HG03135 (cell line): ENCODE results near the gene SYNJ2BP.

ENCODE experiments used
- ATAC-seq: cut with Tn5 transposase; IDR thresholded peaks from one replicate; pipeline ENCODE4 v1.9.1; 2021; ENCODE audit warnings: mild to moderate bottlenecking, moderate library complexity; ENCODE audit not compliant: unreplicated experiment

The SYNJ2BP gene

DNA sequence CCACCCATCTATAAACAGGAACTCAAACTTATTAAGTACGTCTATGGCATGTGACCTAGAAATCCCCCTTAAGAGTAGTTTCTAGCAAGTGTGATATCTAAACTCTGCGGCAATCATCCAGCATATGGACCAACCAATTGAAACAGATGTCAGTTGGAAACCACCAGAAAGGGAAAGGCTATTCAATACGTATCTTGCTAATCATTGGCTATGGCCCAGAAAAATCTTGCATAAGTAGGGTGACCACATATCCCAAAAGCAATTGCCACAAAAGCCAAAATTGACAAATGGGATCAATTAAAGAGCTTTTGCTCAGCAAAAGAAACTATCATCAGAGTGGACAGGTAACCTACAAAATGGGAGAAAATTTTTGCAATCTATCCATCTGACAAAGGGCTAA, 24.2 kb downstream of the SYNJ2BP start:
- ATAC-seq = no peak

DNA sequence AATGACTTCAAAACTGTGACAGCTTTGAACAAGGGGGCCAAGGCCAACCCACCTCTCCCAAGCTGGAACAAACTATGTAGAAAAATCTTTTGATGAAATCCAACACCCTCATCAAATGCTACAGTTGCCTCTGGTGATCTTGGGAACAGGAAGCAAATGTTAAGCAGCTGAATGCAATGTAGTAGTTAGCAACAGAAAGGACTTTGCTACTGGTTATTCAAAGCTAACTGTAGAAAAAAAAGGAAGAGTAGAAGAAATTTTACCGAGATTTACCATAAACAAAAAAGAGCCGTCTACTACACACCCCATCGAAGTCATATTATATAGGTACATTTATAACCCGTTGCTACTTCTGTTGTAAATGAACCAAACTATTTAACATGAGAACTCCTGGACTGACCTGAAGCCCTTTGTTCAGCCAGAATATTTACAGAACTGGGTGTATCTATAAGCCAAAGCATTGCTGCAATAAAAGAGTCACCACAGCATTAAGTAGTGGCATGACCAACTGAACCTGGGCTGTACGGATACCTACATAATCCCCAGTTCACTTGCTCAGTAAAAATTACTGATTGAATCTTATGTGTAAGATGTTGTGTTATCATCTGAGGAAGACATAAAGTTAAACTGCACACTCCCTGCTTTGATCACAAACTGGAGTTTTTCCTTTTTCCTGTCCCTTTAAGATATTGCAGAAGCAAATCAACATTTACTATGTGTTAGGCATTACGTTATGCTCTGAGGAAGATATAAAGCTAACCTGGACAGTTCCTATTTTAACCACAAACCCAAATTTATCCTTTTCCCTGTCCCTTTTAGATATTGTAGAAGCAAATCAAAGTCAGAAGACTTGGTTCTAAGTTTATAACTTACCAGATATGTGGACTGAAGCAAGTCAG, 25.1 kb downstream of the SYNJ2BP start:
- ATAC-seq = no peak

DNA sequence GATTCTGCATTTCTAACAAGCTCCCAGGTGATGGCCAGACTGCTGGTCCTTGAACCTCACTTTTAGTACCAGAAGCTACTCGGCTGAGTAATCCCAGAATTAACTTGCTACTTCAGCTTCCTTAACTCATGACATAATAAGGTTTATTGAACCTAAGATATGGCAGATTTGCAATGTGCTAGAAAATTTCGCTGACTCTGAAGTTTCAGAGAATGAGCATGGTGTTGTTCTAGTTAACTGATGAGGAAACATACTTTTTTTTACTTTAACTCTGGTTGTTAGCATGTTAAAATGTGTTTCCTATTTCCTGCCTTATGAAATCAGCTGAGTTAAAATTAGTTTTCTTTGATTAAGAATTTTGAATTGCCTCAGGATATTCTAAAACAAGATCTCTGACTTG, 34.4 kb downstream of the SYNJ2BP start:
- ATAC-seq = no peak

DNA sequence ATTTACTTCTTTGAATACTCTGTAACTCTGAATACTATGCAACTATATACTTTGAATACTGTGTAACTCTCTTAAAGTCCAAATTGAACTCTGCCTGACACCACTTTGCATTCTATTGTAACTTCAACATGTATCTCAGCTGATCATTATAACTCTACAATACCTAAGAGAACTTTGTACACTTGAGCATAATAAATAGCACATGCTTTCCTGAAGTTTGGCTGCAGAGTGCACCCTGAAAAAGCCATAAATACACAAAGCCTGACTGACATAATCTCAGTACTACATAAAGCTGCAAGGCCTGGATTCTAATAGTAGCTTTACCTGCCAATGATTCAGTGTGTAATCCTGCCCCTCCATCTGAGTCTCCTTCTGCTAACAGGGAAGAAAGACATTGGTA, 36.1 kb downstream of the SYNJ2BP start:
- no peak for ATAC-seq

DNA sequence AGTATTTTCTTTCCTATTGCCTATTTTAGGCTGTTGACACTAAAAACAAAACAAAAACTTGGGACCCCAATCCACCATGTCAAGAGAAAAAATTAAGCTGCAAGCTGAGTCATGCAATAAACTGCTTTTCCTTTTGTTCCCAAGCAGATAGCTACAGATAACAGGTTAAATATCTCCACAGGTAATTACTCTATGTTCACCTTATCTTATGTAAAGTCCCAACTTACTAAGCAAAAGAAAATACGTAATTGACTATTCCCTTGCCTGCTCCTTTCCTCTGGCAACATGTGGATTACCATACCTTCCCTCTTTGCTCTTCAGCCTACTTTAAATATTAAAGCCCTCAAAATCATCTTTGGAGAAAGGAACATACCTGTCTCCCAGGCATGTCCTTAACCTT, 38.2 kb downstream of the SYNJ2BP start:
- no peak for ATAC-seq
